Activated T-cell treated with anti-CD3 and anti-CD28 coated beads for 24 hours (primary cell): ENCODE measurements around the gene DCPS.
"Not testable (repeated sequence)": the region's sequence is repeated elsewhere in the genome, so short reads cannot be mapped to it uniquely, and the experiment has no call there.

Experiments
- DNase-seq: peaks from one replicate; pipeline ENCODE4 v3.0.0-alpha.2; 2020; ENCODE audit warnings: low read depth

The DCPS gene

GRCh38 chr11:126361400-126361799 lies 57.5 kb downstream of the DCPS start:
- DNase-seq, result no peak

- DNase-seq, result no peak
These were observed 59.2 kb downstream of the DCPS start for GRCh38 chr11:126362879-126363655.

GRCh38 chr11:126363706-126364248 lies 59.9 kb downstream of the DCPS start:
- no peak for DNase-seq

GRCh38 chr11:126364735-126365134 lies 60.9 kb downstream of the DCPS start:
- DNase-seq, result not testable (repeated sequence)

- DNase-seq, result not testable (repeated sequence)
These were observed 61.6 kb downstream of the DCPS start for GRCh38 chr11:126365508-126365907.

GRCh38 chr11:126366064-126366822 lies 62.4 kb downstream of the DCPS start:
- no peak for DNase-seq

- DNase-seq, result not testable (repeated sequence)
These were observed 63.2 kb downstream of the DCPS start for GRCh38 chr11:126366823-126367654.

GRCh38 chr11:126367806-126368205 lies 63.9 kb downstream of the DCPS start:
- not testable (repeated sequence) for DNase-seq

GRCh38 chr11:126368336-126369119 lies 64.7 kb downstream of the DCPS start:
- DNase-seq, result not testable (repeated sequence)

- DNase-seq, result no peak
These were observed 66.2 kb downstream of the DCPS start for GRCh38 chr11:126370016-126370415.

GRCh38 chr11:126371595-126371994 lies 67.7 kb downstream of the DCPS start:
- DNase-seq, result no peak

GRCh38 chr11:126373389-126374066 lies 69.7 kb downstream of the DCPS start:
- DNase-seq, result not testable (repeated sequence)

- not testable (repeated sequence) for DNase-seq
These were observed 70.9 kb downstream of the DCPS start for GRCh38 chr11:126374562-126375300.

GRCh38 chr11:126375726-126376125 lies 71.9 kb downstream of the DCPS start:
- DNase-seq, result no peak

- no peak for DNase-seq
These were observed 74.9 kb downstream of the DCPS start for GRCh38 chr11:126378763-126379162.

- no peak for DNase-seq
These were observed 77.0 kb downstream of the DCPS start for GRCh38 chr11:126380909-126381308.

GRCh38 chr11:126381960-126382359 lies 78.1 kb downstream of the DCPS start:
- not testable (repeated sequence) for DNase-seq

GRCh38 chr11:126382641-126383040 lies 78.8 kb downstream of the DCPS start:
- DNase-seq, result not testable (repeated sequence)

- DNase-seq, result no peak
These were observed 79.8 kb downstream of the DCPS start for GRCh38 chr11:126383339-126384335.
